ENCODE results near the gene PSEN2. TPM values are rescaled to one million over a fixed set of nuclear protein-coding genes. Genes with fewer than 3 reads are reported as not detected.

PSEN2 gene
- total and polyA plus RNA-seq, 9 of the 15 experiments (the other 6 are each of a cell fraction or from before 2014, with no cell fraction given) = 2.3 to 21.5 (median 13.7) TPM

DNA sequence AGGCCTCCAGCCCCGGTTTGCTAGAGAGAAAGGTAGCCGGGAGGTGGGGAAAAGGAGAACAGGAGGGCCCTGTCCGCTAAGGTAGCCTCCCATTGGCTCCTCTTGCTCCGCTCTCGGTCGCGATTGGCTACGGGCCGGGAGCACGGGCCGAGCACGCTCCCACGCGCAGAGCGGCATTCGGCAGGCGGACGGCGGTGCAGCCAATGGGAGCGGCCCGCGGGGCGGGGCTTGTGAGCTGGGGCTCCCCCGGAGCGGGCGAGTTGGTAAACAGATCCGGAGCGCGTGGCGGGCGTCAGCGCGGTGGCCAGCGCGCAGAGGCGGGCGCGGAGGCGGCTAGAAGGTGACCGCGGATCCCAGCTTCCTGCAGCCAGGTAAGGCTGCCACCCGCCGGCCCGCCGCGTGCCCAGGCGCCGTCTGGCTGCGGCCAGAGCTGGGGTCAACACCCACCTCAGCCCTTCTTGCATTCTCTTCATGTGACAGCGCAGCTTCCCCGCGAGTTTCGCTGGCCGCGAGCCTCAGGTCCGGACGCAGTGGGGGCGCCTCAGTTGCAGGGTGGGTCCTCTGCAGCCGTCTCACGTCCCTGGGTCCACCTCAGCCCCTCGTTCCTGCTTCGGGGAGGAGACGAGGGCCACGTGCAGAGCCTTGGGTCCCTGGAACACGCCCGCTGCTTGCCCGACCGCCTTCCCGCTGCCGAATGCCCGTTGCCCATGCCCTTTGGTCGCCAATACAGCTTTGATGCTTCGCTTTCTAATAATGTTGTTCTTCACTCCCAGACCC, 69.8 kb downstream of the PSEN2 start, which contains the start of gene COQ8A (continued):
- TF ChIP-seq MGA (IDR thresholded peaks at IDR 0.05) = peak; percentile 93
- no peak for TF ChIP-seq ZNF644 (tag; IDR thresholded peaks at IDR 0.05; ENCODE audit: low read depth)
- no peak for TF ChIP-seq ZNF668 (CRISPR knock-in tag; IDR thresholded peaks at IDR 0.05)
- TF ChIP-seq, protein P1, sequence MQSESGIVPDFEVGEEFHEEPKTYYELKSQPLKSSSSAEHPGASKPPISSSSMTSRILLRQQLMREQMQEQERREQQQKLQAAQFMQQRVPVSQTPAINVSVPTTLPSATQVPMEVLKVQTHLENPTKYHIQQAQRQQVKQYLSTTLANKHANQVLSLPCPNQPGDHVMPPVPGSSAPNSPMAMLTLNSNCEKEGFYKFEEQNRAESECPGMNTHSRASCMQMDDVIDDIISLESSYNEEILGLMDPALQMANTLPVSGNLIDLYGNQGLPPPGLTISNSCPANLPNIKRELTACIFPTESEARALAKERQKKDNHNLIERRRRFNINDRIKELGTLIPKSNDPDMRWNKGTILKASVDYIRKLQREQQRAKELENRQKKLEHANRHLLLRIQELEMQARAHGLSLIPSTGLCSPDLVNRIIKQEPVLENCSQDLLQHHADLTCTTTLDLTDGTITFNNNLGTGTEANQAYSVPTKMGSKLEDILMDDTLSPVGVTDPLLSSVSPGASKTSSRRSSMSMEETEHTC (IDR thresholded peaks at IDR 0.05) = peak; percentile 17; the same call in 1 of the 2 replicates
- TF ChIP-seq ZNF354B (CRISPR knock-in tag; IDR thresholded peaks at IDR 0.05) = no peak
